ENCODE results near the gene PRKCE. TPM values are rescaled to one million over a fixed set of nuclear protein-coding genes. Genes with fewer than 3 reads are reported as not detected.

PRKCE gene
- total and polyA plus RNA-seq, 2 donors (not counting 3 experiments of a cell fraction or from before 2014, with no cell fraction given): 27.9 to 33.9 TPM

DNA sequence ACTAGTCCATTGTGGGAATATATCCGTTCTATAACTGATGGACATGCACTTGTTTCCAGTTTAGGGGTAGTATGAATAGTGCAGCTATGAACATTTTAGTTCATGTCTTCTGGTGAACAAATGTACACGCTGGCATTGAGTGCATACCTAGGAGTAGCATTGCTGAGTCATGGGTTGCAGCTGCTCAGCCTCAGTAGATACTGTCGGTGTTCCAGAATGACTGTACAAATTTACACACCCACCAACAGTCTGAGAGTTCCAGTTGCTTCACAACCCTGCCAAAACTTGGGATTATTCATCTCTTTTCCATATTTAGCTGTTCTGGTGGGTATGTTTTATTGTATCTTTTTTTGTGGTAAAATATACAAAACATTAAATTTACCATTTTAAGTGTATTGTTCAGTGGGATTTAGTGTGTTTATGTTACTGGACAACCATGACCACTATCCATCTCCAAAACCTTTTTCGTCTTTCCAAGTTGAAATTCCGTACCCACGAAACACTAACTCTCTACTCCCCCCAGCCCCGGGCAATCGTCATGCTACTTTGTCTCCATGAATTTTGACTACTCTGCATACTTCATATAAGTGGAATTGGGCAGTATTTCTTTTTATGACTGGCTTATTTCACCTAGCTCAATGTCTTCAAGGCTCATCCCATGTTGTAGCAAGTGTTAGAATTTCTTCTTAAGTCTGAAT is 281.0 kb downstream of the PRKCE start:
- peaks cover 7% of the 10 kb centered on the region for H3K4me1 ChIP-seq (ENCODE audit: control insufficient read depth, extremely low read depth, insufficient read depth, low read length)
- dilution Hi-C loops (cut with MboI; ENCODE audit: extremely low pct_ligation_motif_present, low sequenced_read_pairs) (no loop called here), intact Hi-C loops (cut with micrococcal nuclease) (no loop called here)
- no peaks in the 10 kb centered on the region for H3K36me3 ChIP-seq (ENCODE audit: control insufficient read depth in 2 of 2, extremely low read depth in 1 of 2, insufficient read depth in 2 of 2, low read length in 2 of 2)
- H3K9me1 ChIP-seq (replicated peaks; ENCODE audit: control insufficient read depth, extremely low read depth, insufficient read depth, low read length): no peaks in the 10 kb centered on the region
- no peaks in the 10 kb centered on the region for H3K27me3 ChIP-seq (ENCODE audit: control insufficient read depth in 2 of 2, insufficient read depth in 2 of 2, low read length in 2 of 2)
- no peak overlapping the region for H3K4me2 ChIP-seq (ENCODE audit: insufficient read depth, low read length)
- H3K9me3 ChIP-seq (replicated peaks; ENCODE audit: control insufficient read depth, insufficient read depth, low read length): no peaks in the 10 kb centered on the region
- BruUV-seq (replicated peaks): no TSS peak
- H3K79me2 ChIP-seq (ENCODE audit: control insufficient read depth, insufficient read depth, low read length): no peaks in the 10 kb centered on the region
- no peak overlapping the region for H3K27ac ChIP-seq (ENCODE audit: insufficient read depth, low read depth, low read length)
- ChIA-PET CTCF (interaction anchor here (0.9 kb wide), 1 partner anchor 290 kb away, joined by 3 read pairs; no protein-coding TSS in a partner anchor), POLR2A (no interaction called here)
- no peak for FAIRE-seq
- H3K9ac ChIP-seq (replicated peaks; ENCODE audit: extremely low read depth, insufficient read depth, low read length): no peak overlapping the region
- no peak overlapping the region for H2AFZ ChIP-seq (ENCODE audit: low read depth, low read length)
- TF ChIP-seq FOS (IDR thresholded peaks at IDR 0.05; ENCODE audit: borderline replicate concordance, insufficient read depth, low read length) (no peak), EZH2 (IDR thresholded peaks at IDR 0.05; ENCODE audit: borderline replicate concordance, low read depth, low read length, severe bottlenecking) (no peak), JUN (IDR thresholded peaks at IDR 0.05; ENCODE audit: borderline replicate concordance, insufficient read depth, insufficient read length, low read depth) (no peak), POLR2AphosphoS5 (IDR thresholded peaks at IDR 0.05; ENCODE audit: insufficient read depth, low read depth, low read length) (no peak), POLR2A (IDR thresholded peaks at IDR 0.05; ENCODE audit: low read depth, low read length) (no peak), GATA2 (IDR thresholded peaks at IDR 0.05; ENCODE audit: insufficient read depth, insufficient read length, low read depth, low read length) (no peak), MYC (IDR thresholded peaks at IDR 0.05; ENCODE audit: low read depth, low read length) (no peak)
- TF ChIP-seq, protein P1, sequence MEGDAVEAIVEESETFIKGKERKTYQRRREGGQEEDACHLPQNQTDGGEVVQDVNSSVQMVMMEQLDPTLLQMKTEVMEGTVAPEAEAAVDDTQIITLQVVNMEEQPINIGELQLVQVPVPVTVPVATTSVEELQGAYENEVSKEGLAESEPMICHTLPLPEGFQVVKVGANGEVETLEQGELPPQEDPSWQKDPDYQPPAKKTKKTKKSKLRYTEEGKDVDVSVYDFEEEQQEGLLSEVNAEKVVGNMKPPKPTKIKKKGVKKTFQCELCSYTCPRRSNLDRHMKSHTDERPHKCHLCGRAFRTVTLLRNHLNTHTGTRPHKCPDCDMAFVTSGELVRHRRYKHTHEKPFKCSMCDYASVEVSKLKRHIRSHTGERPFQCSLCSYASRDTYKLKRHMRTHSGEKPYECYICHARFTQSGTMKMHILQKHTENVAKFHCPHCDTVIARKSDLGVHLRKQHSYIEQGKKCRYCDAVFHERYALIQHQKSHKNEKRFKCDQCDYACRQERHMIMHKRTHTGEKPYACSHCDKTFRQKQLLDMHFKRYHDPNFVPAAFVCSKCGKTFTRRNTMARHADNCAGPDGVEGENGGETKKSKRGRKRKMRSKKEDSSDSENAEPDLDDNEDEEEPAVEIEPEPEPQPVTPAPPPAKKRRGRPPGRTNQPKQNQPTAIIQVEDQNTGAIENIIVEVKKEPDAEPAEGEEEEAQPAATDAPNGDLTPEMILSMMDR (IDR thresholded peaks at IDR 0.05; ENCODE audit: extremely low read depth in 1 of 2, insufficient read depth in 1 of 2, low read depth in 1 of 2, low read length in 2 of 2): no peak
- TF ChIP-seq, protein P2, sequence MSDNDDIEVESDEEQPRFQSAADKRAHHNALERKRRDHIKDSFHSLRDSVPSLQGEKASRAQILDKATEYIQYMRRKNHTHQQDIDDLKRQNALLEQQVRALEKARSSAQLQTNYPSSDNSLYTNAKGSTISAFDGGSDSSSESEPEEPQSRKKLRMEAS (IDR thresholded peaks at IDR 0.05; ENCODE audit: insufficient read depth, insufficient read length): no peak
- no peak for DNase-seq (ENCODE audit: low read depth, low spot score)
- H4K20me1 ChIP-seq (replicated peaks; ENCODE audit: control insufficient read depth, extremely low read depth, insufficient read depth, low read length): no peaks in the 10 kb centered on the region
- no peak overlapping the region for H3K4me3 ChIP-seq (replicated peaks in 1 of 3; ENCODE audit: insufficient read depth in 1 of 3, low read depth in 1 of 3, low read length in 3 of 3)
